ENCODE measurements around the gene BUD13.
"Not testable (repeated sequence)": the region's sequence is repeated elsewhere in the genome, so short reads cannot be mapped to it uniquely, and the experiment has no call there.

The BUD13 gene

GRCh38 chr11:116792144-116792868 lies 19.5 kb upstream of the BUD13 start:
- DNase-seq, result no peak

DNA sequence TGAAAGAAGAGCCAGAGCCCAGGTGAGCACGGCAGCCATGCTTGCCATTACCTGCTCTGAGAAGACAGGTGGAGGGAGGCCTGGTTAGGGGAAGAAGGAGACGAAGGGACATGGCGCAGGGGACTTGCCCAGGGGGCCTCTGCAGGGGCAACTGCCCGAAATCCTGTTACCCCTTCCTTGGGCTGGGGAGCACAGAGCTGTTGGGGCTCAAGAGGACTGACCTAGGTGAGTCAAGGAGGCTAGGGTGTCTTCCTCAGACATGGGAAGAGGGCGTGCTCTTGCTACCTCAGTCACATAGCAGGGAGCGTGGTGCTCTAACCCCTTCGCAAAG lies 19.0 kb upstream of the BUD13 start, which contains the start of gene APOA5:
Gene APOA5 (minus strand): TSS at position 67 of the 331 bp plus-strand sequence. CDS start 19 bp downstream, at position 48.
- no peak for DNase-seq

GRCh38 chr11:116791002-116791812 lies 18.4 kb upstream of the BUD13 start:
- DNase-seq, result peak; percentile 79

- DNase-seq, result no peak
These were observed 17.6 kb upstream of the BUD13 start for GRCh38 chr11:116790167-116791001.

DNA sequence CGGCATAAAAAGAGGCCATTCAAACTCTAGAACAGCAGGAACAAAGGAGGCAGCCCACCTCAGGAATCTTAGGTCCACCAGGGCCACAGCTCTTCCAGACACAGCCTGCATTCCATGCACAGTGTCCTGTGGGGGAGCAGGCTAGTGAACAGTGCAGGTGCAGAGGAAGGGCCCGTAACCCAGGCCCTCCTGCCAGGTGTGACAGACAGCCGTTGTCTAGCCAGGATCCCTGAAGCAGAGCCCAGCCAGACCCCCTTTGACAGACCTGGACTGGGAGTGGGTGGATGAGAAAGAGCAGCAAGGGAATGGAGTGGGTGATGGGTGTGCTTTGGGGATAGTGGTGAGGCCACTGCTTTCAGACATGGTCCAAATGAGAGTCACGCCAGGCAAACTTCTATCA lies 16.2 kb upstream of the BUD13 start:
- DNase-seq, result no peak

DNA sequence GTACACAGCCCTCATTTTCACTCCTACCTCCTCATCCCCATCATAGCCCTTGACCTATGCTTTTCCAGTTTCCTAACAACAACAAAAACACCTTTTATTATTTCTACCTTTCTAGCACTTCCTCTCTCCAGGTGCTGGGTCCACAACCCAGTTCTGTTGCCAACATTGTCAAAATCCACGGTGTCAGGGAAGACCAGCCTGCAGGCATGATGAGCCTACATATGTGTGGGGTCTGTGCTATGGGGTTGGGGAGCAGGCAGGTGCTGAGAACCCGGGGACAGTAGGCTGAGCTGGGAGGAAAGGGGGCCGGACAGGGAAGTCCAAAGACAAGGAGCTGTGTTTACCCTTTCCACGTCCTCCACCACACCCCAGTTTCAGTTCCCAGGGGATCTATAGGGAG lies 15.7 kb upstream of the BUD13 start:
- DNase-seq, result no peak

DNA sequence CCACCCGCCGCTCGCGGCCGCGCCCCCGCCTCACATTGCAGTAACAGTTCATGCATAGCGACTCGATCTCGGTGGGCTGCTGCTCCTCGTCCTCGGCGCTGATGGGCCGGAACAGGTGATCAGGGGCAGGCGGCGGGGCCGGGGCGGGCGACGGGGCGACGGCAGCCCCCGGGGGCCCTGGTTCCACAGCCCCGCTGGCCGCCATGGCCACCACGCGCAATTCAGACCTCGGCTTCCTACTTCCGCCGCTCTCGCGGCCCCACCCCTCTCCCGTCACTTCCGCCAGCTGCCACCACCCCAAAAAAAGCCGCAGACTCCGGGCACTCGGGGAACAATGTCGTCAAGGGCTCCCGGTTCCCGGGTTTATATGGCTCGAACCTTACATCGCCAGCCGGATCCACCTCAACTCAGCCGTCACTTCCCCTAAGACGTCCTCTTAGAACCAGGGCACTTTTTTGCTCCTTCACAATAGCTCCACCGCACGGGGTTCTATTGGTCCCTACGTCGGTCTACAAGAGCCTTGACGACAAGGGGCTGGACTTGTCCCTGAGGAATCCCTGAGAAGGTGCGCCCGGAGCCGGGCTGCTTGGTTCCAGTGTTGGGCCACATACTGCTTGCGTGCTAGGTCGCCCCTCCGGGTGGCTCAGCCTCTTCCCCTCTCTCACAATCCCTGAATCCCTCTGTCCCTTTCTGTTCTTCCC lies 15.1 kb upstream of the BUD13 start, which contains the start of gene ZPR1:
Gene ZPR1 (minus strand): TSS at position 238 of the 701 bp plus-strand sequence. CDS start 33 bp downstream, at position 205.
- peak; percentile 87 for DNase-seq

GRCh38 chr11:116787436-116787785 lies 14.6 kb upstream of the BUD13 start:
- no peak for DNase-seq

GRCh38 chr11:116786966-116787365 lies 14.2 kb upstream of the BUD13 start:
- no peak for DNase-seq

GRCh38 chr11:116786326-116786725 lies 13.5 kb upstream of the BUD13 start:
- DNase-seq, result no peak

DNA sequence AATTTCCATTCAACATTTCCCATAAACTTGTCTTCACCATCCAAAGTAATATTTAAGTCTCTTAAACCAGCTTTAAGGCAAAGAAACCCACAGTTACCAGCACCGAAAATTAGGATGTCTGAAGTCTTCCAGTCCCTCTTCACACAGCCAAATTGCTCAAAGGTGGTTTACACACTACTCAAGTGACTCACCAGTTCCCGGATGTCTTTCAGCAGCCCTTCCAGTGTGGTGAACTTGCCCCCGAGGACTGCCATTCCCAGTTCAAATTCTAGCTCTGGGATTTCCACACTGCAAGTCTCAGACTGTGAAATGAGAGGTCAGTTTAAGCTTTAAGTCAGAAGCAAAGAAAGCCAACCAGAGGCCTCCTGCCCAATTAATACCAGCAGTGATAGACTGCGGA lies 9.9 kb upstream of the BUD13 start:
- DNase-seq, result no peak

DNA sequence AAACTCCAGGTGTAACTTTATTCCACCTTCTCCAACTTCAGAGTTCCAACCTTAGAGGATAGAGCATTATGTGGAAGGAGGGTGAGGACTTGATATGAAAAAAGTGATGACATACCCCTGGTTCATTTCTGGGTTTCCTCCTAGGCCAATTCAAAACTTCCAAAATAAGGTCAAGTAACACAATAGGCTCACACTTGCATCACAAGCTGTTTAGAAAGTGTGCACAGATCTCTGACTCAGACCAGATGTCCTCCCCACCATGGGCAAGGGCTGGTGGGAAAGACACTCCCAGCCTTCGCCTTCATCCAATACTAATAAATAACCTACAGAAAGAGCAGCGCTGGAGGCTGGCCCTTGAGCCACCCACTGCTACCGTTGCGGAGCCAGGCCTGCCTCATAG lies 5.8 kb upstream of the BUD13 start:
- no peak for DNase-seq

DNA sequence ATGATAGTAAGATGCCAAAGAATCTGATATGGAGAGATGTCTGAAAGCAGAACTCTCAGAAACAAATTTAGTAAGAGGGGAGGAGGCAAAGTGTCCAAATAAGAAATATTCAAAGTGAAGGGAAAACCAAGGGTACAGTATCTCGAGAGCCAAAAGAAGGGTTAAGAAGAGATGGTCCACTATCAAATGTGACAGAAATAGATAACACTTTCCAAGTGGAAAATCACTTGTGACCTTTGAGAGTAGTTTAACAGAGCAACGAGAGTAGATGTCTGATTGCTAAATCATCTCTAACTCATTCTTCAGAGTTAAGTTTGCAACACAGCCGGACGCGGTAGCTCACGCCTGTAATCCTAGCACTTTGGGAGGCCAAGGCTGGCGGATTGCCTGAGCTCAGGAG lies 4.3 kb upstream of the BUD13 start:
- DNase-seq, result no peak

- DNase-seq, result no peak
These were observed 3.8 kb upstream of the BUD13 start for GRCh38 chr11:116776522-116776984.

- DNase-seq, result no peak
These were observed 3.2 kb upstream of the BUD13 start for GRCh38 chr11:116775975-116776374.

GRCh38 chr11:116774661-116775060 lies 1.9 kb upstream of the BUD13 start:
- no peak for DNase-seq

DNA sequence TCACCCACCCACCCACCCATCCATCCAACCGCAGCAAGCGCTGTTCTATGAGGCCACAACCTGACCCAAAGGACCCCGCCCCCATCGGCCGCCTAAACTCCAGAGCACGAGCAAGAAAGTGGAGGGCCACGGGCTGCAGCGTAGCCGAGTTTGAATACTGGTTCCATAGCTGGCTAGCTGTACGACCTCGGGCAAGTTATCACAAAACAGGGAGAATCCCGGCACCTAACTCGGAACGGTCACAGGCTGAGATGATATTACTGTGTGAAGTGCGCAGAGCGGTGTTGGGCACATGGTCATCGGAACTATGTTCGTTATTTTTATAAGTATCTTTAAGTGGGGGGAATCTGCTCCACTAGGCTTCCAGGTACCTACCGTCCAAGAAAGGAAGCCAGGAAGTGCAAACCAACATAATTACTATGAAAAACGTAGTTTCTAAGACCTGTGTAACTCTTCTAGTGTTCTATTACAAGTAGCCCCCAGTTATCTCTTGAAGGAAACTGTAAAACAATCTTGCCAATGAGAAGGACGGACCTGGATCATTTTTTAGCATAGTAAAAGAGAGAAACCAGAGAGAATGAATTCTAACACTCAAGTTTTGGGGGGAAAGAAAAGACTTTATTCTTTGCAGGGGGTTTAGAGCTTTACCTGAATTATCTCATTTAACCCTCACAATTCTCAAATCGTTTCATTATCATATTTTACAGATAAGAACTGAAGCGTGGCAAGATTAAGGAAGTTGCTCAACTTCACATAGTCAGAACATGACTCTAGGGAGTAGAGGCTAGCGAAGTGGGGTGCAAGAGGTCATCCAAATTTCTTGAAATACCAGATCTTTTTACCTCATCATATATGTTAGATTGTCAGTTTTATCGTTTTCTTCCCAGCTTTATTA lies 663 bp upstream of the BUD13 start:
- no peak for DNase-seq

DNA sequence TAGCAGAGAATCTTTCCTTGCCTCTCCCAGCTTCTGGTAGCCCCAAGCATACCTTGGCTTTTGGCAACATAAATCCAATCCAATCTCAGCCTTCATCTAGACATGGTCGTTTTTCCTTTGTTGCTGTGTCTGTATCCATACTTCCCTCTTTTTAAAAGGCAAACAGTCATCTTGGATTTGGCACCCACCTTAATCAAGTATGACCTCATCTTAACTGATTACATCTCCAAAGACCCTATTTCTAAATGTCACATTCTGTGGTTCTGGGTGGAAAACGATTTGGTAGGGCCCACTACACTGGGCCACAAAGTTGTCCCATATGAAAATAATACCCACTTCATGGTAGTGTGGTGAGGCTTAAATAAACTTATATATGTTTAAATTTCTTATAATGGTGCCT lies 852 bp downstream of the BUD13 start:
- no peak for DNase-seq

DNA sequence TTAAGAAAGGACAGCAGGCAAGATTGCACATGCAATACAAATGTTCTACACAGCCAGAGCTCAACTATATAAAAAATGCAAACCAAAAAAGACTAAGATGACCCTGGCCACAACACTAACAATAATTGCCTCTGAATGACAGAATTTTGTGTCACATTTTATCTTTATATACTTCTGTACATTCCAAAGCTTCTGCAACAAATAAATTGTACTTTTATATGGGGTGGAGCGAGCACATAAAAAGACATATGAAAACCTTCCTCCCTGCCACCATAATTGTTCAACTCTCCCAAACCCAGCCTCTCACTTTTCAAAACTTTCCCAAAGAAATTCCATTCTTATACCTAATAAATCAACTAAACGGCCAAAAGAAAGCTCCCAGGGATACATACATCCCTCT lies 10.7 kb downstream of the BUD13 start:
- no peak for DNase-seq

- not testable (repeated sequence) for DNase-seq
These were observed 16.7 kb downstream of the BUD13 start for GRCh38 chr11:116756044-116756443.

DNA sequence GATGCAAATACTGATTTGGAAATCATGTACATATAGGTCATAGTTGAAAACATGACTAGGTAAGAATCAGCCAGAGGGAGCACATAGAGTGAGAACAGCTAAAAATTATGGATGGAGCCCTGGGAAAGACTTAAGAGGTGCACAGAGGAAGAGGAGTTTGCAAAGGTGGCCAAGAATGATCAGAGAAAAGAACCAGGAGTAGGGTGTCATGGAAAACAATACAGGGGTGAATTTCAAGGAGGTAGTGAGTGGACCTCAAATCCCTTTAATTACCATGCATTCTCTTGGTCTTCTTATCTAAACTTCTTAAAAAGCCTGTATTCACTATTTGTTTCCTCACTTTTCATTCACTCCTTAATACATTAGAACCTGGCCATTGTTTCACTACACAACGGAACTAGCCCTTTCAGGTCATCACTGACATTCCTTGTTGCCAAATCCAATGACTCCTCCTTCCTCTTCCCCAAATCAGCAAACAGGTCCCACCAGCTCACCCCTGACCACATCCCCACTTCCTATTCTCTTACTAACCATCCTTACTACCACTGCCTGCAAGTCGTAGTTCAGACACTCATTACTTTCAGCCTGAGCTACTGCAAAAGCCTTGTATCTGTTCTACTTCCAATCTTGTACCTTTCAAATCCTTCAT lies 22.6 kb downstream of the BUD13 start:
- DNase-seq, result no peak

All from activated CD8-positive, alpha-beta memory T cell treated with anti-CD3 and anti-CD28 coated beads, Interleukin-2, amount 50 U/mL, for 4 hours (primary cell).